GM13977 (cell line): ENCODE data around the gene RCBTB1.
"Not testable (repeated sequence)": the region's sequence is repeated elsewhere in the genome, so short reads cannot be mapped to it uniquely, and the experiment has no call there.

Experiments
- DNase-seq: peaks from one replicate; pipeline ENCODE4 v3.0.0; 2012; ENCODE audit warnings: low spot score
- in situ Hi-C: fragments of 300-500 bp; cut with MboI; formaldehyde crosslinking; loops from one replicate; pipeline ENCODE4 v1.12.0; 2022; ENCODE audit warnings: low sequenced_read_pairs, low pct_unique_long_range_greater_than_20kb, mixed read lengths, inconsistent platforms; ENCODE audit not compliant: unreplicated experiment
- TF ChIP-seq, protein P1 (sequence below): IDR thresholded peaks from 2 replicates; pipeline ENCODE4 v1.5.1; 2012; ENCODE audit warnings: mild to moderate bottlenecking, control low read depth; ENCODE audit not compliant: insufficient read depth; ENCODE audit errors: extremely low read depth, missing control alignments

Gene RCBTB1

DNA sequence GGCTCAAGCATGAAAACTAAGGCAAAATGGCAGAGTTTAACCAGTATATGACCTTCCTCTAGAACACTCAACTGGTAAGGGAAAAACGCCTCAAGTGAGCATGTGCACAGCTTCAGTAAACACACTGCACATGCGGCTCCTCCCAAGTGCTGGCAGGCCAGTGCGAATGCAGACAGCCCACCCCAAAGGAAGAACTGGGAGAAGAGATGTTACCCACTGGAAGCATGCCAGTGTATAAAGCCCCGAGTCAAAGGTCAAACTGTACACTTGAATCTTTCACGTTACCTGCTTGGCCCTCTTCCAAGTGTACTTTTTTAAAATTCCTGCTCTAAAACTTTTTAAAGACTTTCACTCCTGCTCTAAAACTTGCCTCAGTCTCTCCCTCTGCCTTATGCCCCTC is 19.2 kb upstream of the RCBTB1 start:
- in situ Hi-C loops, result no loop called here
- TF ChIP-seq, protein P1, sequence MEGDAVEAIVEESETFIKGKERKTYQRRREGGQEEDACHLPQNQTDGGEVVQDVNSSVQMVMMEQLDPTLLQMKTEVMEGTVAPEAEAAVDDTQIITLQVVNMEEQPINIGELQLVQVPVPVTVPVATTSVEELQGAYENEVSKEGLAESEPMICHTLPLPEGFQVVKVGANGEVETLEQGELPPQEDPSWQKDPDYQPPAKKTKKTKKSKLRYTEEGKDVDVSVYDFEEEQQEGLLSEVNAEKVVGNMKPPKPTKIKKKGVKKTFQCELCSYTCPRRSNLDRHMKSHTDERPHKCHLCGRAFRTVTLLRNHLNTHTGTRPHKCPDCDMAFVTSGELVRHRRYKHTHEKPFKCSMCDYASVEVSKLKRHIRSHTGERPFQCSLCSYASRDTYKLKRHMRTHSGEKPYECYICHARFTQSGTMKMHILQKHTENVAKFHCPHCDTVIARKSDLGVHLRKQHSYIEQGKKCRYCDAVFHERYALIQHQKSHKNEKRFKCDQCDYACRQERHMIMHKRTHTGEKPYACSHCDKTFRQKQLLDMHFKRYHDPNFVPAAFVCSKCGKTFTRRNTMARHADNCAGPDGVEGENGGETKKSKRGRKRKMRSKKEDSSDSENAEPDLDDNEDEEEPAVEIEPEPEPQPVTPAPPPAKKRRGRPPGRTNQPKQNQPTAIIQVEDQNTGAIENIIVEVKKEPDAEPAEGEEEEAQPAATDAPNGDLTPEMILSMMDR, result no peak
- no peak for DNase-seq

DNA sequence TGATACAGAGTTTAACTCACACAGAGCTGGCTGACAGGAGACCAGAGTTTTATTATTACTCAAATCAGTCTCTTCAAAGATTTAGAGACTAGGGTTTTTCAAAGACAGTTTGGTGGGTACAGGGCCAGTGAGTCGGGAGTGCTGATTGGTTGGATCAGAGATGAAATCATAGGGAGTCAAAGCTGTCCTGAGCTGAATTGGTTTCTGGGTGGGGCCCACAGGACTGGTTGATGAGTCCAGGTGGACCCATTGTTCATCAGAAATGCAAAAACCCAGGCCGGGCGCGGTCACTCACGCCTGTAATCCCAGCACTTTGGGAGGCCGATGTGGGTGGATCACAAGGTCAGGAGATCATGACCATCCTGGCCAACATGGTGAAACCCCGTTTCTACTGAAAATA is 17.3 kb upstream of the RCBTB1 start:
- DNase-seq, in situ Hi-C loops: not testable (repeated sequence)

DNA sequence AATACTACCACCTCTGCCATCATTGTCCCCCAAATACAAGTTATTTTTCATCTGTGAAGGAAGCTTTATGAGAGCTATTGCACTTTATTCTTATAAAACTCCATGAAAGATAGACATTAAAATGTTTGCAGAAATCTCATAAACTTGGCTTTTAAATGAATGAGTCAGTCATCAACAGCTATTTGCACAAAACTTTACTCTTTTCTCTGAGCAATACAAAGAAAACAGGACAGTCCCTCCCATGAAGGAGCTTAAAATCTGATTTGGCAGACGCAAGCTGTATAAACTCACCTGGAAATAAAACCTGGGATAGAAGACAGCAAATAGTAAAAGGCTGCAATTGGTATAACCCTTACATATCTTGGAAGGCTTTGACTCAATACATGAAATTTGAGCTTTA is 16.6 kb upstream of the RCBTB1 start:
- DNase-seq, result no peak
- in situ Hi-C loops, result no loop called here
- TF ChIP-seq, protein P1, result no peak

DNA sequence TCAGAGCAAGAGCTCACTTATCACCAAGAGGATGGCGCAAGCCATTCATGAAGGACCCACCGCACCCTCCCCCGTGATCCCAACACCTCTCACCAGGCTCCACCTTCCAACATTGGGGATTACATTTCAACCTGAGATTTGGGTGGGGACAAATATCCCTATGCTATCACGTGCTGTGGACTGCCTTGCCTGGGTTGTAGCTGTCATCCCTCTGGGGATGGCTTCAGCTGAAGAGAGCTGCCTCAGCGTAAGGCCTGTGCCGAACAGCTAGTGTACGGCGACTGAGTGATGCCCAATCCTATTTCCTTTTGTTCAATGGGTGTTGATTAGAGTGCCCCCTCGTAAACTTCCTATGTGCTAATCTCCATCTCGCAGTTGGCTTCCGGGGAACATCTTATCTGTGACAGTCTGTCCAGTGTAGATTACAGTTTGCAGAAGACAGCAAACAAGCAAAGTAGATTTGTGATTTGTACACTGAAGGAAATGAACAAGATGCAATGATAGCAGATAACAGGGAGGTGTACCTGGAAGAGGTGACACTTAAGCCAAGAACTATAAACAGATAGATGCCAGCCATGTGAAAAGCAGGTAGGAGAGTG is 11.8 kb upstream of the RCBTB1 start:
- TF ChIP-seq, protein P1, result no peak
- no peak for DNase-seq
- in situ Hi-C loops, result no loop called here

GRCh38 chr13:49596221-49596620 is 10.9 kb upstream of the RCBTB1 start:
- DNase-seq, result no peak
- in situ Hi-C loops, result no loop called here
- TF ChIP-seq, protein P1, result no peak

DNA sequence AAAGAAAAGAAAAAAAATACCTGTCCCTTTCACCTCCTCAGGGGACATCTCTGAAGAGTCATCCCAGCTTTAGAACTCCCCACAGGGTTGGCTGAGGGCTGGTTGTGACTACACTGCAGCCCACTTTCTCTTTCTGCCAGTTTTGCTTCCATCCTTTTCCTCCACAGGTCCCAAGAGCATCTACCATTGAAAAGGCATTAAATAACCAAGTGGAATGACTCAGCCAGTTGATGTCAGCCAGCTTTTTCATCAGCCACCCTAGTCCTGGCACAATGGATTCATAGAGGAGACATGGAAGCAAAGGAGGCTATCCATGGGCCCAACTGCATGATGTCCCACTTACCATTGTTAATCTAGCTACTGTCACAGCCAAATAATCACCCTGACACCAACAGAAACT is 9.2 kb upstream of the RCBTB1 start:
- TF ChIP-seq, protein P1, result no peak
- in situ Hi-C loops, result no loop called here
- DNase-seq, result no peak

DNA sequence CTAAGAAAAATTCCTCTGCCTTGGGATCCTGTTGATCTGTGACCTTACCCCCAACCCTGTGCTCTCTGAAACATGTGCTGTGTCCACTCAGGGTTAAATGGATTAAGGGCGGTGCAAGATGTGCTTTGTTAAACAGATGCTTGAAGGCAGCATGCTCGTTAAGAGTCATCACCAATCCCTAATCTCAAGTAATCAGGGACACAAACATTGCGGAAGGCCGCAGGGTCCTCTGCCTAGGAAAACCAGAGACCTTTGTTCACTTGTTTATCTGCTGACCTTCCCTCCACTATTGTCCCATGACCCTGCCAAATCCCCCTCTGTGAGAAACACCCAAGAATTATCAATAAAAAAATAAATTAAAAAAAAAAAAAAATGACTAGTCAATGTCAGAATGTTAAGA is 8.5 kb upstream of the RCBTB1 start:
- DNase-seq, in situ Hi-C loops: not testable (repeated sequence)

DNA sequence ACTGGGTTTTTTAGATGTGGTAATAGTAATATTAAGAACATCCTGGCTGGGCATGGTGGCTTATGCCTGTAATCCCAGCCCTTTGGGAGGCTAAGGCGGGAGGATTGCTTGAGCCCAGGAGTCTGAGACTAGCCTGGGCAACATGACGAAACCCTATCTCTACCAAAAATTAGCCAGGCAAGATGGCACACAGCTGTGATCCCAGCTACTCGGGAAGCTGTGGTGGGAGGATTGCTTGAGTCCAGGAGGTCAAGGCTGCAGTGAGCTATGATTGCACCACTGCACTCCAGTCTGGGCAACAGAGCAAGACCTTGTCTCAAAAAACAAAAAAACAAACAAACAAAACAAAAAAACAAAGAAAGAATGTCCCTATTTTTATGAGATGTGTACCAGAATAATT is 5.4 kb upstream of the RCBTB1 start:
- in situ Hi-C loops, DNase-seq: not testable (repeated sequence)
